Stimulated activated memory B cell treated with anti-CD40 and anti-IgM and Interleukin-4, amounts not matched to agents 10 μg/mL and 1 μg/mL and 100 μg/mL, for 72 hours (primary cell): ENCODE results near the gene GRK6.

ENCODE experiments used
- ATAC-seq: fragments of 150-1000 bp; cut with Tn5 transposase; 2 replicates; pipeline ENCODE4 v1.10.0; 2021
- H3K27ac Mint-ChIP-seq: one replicate; pipeline ENCODE4 v1.8.0; 2022; ENCODE audit warnings: mild to moderate bottlenecking, mixed read lengths
- H3K27me3 Mint-ChIP-seq: one replicate; pipeline ENCODE4 v1.8.0; 2022; ENCODE audit warnings: mixed read lengths
- H3K36me3 Mint-ChIP-seq: one replicate; pipeline ENCODE4 v1.8.0; 2022; ENCODE audit warnings: mixed read lengths
- H3K4me1 Mint-ChIP-seq: one replicate; pipeline ENCODE4 v1.8.0; 2022; ENCODE audit warnings: mixed read lengths
- H3K4me3 Mint-ChIP-seq: one replicate; pipeline ENCODE4 v1.8.0; 2022; ENCODE audit warnings: mild to moderate bottlenecking, moderate library complexity, mixed read lengths
- H3K9me3 Mint-ChIP-seq: one replicate; pipeline ENCODE4 v1.8.0; 2022; ENCODE audit warnings: mixed read lengths

The GRK6 gene

GRCh38 chr5:177426566-177427210, at the start of gene GRK6:
TSS of gene GRK6 (plus strand) at chr5:177426676. CDS start at chr5:177426846, 170 bp downstream.
- H3K9me3 Mint-ChIP-seq, result no peaks in the 10 kb centered on the region

GRCh38 chr5:177377851-177378776, 48.4 kb upstream of the GRK6 start:
- Mint-ChIP-seq H3K9me3 (no peaks in the 10 kb centered on the region), H3K27me3 (peaks cover 9% of the 10 kb centered on the region), H3K27ac (no peak overlapping the region), H3K4me3 (no peak overlapping the region), H3K4me1 (peaks cover 9% of the 10 kb centered on the region), H3K36me3 (peaks cover 4% of the 10 kb centered on the region)
- ATAC-seq, result no peak

More at GRCh38 chr5:177426566-177427210, at the start of gene GRK6:
- Mint-ChIP-seq H3K27ac (peak within 1 kb of the TSS; percentile 71), H3K4me3 (peak within 1 kb of the TSS; percentile 92), H3K36me3 (peaks cover 5% of the 10 kb centered on the region), H3K27me3 (no peaks in the 10 kb centered on the region), H3K4me1 (peaks cover 58% of the 10 kb centered on the region)
- ATAC-seq, result peak; percentile 6

- H3K27ac Mint-ChIP-seq, result no peak overlapping the region
- no peaks in the 10 kb centered on the region for H3K9me3 Mint-ChIP-seq
- H3K27me3 Mint-ChIP-seq, result peaks cover 20% of the 10 kb centered on the region
- peak; percentile 54 for ATAC-seq
- peaks cover 8% of the 10 kb centered on the region for H3K4me1 Mint-ChIP-seq
- no peaks in the 10 kb centered on the region for H3K36me3 Mint-ChIP-seq
- H3K4me3 Mint-ChIP-seq, result no peak overlapping the region
Measured at GRCh38 chr5:177378884-177379883, 47.3 kb upstream of the GRK6 start.

- Mint-ChIP-seq H3K4me1 (peaks cover 8% of the 10 kb centered on the region), H3K27ac (no peak overlapping the region), H3K36me3 (no peaks in the 10 kb centered on the region), H3K9me3 (no peaks in the 10 kb centered on the region), H3K27me3 (peaks cover 32% of the 10 kb centered on the region), H3K4me3 (no peak overlapping the region)
- no peak for ATAC-seq
Measured at GRCh38 chr5:177380805-177381126, 45.7 kb upstream of the GRK6 start.

DNA sequence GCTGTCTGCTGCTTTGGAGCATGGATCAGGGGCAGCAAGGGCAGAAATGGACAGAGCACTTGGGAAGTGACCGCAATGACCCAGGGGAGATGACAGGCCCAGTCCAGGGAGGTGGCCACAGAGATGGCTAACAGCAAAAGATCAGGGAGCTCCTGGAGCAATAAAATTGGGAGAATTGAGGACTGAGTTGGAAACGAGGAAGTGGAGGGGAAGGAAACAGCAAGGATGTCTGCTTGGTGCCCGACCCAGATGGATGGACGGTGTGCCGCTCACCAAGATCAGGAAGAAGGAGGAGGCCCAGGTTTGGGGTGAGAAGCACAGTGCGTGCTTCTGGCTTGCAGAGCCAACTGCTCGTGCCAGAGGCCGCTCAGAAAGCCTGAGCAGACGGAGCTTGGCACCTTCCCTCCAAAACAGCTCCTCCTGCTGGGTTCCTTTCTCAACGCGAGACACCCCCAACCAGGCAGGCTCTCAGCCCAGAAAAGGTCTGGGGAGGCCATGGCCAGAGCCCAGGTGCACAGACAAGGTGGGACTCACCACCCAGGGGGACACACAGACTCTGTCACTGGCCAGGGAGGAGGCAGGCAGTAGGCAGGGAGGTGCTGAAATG, 44.0 kb upstream of the GRK6 start:
- ATAC-seq, result no peak
- Mint-ChIP-seq H3K36me3 (no peaks in the 10 kb centered on the region), H3K4me1 (peaks cover 8% of the 10 kb centered on the region), H3K27ac (no peak overlapping the region), H3K27me3 (peaks cover 38% of the 10 kb centered on the region), H3K4me3 (no peak overlapping the region), H3K9me3 (no peaks in the 10 kb centered on the region)

GRCh38 chr5:177383181-177383580, 43.3 kb upstream of the GRK6 start:
- no peak overlapping the region for H3K4me3 Mint-ChIP-seq
- peaks cover 38% of the 10 kb centered on the region for H3K27me3 Mint-ChIP-seq
- peaks cover 12% of the 10 kb centered on the region for H3K4me1 Mint-ChIP-seq
- no peaks in the 10 kb centered on the region for H3K9me3 Mint-ChIP-seq
- H3K36me3 Mint-ChIP-seq, result no peaks in the 10 kb centered on the region
- no peak overlapping the region for H3K27ac Mint-ChIP-seq
- no peak for ATAC-seq

DNA sequence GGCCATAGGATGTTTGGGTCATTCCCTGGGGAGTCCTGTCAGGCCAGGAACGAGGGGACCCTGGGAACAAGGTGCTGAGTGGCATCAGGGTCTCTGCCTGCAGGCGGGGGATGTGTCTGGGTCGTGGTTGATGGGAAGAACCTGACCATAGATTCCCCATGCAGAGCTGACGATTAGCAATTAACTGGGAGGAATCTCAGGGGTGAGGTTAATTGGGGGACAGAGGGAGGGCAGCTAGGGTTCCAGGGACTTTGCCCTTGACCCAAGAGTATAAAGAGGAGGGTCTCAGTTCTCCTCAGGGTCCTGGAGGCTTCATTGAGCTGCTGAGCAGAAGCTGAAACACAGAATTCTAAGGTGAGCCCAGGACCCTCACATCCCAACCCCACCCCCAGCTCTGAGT, 42.3 kb upstream of the GRK6 start, which contains the start of gene SLC34A1:
Gene SLC34A1, plus strand, starts transcription at position 301 of the 400 bp plus-strand sequence. CDS start 1,308 bp downstream, outside the sequence.
- Mint-ChIP-seq H3K4me3 (no peak within 1 kb of the TSS), H3K27ac (no peak within 1 kb of the TSS), H3K9me3 (no peaks in the 10 kb centered on the region), H3K4me1 (peaks cover 21% of the 10 kb centered on the region), H3K36me3 (no peaks in the 10 kb centered on the region), H3K27me3 (peaks cover 38% of the 10 kb centered on the region)
- no peak for ATAC-seq

DNA sequence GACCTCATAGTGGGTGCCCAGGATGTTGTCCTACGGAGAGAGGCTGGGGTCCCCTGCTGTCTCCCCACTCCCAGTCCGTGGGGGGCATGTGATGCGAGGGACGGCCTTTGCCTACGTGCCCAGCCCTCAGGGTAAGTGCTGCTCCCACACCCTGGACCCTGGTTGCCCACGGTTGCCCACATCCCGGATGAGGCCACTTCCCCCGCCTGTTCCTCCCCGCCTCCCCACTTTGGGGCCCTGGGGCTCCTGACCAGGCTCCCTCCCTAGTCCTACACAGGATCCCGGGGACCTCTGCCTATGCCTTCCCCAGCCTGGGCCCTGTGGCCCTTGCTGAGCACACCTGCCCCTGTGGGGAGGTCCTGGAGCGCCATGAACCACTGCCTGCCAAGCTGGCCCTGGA, 40.8 kb upstream of the GRK6 start:
- Mint-ChIP-seq H3K36me3 (no peaks in the 10 kb centered on the region), H3K27me3 (peaks cover 38% of the 10 kb centered on the region), H3K4me3 (no peak overlapping the region), H3K27ac (no peak overlapping the region), H3K9me3 (no peaks in the 10 kb centered on the region), H3K4me1 (peaks cover 37% of the 10 kb centered on the region)
- no peak for ATAC-seq

DNA sequence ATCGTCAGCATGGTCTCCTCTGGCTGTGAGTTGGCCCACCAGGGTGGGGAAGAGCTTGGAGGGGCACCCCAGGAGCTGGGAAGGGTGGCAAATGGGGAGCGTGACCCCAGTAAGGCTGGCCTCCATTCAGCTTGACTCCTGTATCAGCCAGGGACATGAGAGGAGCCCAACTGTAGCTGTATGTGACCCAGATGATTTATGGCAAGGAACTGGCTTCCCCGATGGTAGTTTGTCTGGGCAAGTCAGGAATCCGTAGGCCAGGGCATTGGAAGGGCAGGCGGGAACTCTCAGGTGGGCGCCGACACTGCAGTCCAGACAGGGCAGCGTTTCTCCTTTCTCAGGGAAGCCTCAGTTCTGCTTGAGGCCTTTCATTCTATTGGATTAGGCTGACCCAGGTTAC, 39.9 kb upstream of the GRK6 start:
- no peak for ATAC-seq
- Mint-ChIP-seq H3K9me3 (no peaks in the 10 kb centered on the region), H3K36me3 (no peaks in the 10 kb centered on the region), H3K27ac (no peak overlapping the region), H3K27me3 (peaks cover 38% of the 10 kb centered on the region), H3K4me3 (no peak overlapping the region), H3K4me1 (peaks cover 45% of the 10 kb centered on the region)

DNA sequence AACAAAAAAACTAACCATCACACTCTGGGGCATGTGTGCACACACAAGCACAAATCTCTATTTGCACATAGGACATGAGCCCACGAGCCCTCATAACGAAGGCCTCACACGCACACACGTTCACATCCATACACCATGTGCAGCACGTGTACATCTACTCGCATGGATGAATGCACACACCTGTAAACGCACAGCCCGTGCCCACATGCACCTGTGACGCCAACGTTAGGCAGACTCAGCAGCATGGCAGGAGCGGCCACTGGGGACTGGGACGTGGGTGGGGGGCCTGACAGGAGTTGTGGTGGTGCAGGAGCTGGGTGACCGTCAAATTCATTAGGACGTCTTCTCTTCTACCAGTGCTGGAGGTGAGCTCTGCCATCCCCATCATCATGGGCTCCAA, 39.1 kb upstream of the GRK6 start:
- Mint-ChIP-seq H3K4me3 (no peak overlapping the region), H3K27ac (no peak overlapping the region), H3K27me3 (peaks cover 33% of the 10 kb centered on the region), H3K9me3 (no peaks in the 10 kb centered on the region), H3K36me3 (no peaks in the 10 kb centered on the region), H3K4me1 (peaks cover 42% of the 10 kb centered on the region)
- no peak for ATAC-seq

DNA sequence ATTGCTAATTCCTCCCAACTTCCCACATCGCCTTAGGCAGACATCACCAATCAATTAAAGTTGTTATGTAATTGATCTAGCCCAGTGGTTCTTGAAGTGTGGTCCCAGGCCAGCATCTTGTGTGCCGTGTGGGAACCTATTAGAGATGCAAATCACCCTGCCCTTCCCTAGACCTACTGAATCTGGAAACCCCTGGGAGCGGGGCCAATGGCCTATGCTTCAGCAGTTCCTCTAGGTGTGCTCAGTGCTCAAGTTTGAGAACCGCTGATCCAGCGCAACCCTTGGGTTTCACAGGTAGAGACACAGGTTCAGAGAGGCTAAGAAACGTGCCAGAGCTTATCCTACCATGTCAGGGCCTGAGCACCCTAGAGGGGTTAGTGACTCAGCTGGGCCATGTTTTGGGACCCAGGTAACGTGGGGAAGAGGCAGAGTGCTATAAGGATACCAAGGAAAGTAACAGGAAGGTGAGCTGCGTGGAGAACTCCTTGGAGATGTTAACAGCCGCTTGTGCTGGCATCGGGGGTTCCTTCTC, 37.9 kb upstream of the GRK6 start:
- Mint-ChIP-seq H3K27me3 (peaks cover 24% of the 10 kb centered on the region), H3K4me1 (peaks cover 46% of the 10 kb centered on the region)

DNA sequence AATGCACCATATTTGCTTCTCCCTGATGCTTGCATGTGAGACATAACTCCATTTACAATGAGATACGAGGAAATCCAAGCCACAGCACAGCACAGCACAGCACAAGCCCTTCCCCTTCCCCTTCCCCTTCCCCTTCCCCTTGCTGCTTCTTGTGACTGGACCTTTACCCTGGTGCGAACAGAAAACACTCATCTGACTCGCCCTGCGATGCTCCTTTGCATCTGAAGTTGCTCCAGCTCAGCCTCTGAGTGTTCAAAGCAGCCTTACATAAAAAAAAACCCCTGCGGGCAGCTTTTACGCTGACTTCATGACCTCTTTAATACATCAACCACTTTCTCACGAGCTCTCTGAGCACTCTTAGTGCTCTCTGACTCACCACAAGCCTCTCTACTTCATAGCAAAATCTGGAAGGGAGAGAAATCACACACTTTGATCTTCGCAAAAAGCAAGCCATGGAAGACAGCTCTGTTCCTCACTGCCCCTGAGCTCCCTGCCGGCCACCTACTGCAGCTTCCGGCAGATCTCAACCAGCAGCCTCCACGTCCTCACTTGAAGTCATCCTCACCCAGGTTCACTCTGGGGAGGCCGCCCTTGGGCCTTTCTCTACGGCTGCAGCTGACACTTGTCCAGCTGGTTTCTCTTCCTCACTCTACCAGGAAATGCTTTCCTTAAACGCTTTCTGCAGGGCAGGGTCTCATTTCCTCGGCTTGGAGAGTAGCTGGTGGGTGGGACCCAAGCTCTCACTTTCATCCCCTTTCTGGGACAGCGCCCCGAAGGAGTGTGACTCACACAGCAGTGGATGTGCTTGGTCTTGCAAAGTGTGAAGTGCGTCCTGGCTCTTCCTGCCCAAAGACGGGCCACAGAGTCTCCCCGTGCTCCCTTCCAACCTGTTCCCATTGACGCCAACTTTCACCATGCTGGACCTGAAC, 37.0 kb upstream of the GRK6 start:
- peak; percentile 58 for ATAC-seq
- peaks cover 17% of the 10 kb centered on the region for H3K27me3 Mint-ChIP-seq
- peak overlapping the region; percentile 3 for H3K4me3 Mint-ChIP-seq
- no peaks in the 10 kb centered on the region for H3K9me3 Mint-ChIP-seq
- H3K36me3 Mint-ChIP-seq, result no peaks in the 10 kb centered on the region
- peaks cover 46% of the 10 kb centered on the region for H3K4me1 Mint-ChIP-seq
- peak overlapping the region; percentile 57 for H3K27ac Mint-ChIP-seq

More for the DNA sequence above, 37.9 kb upstream of the GRK6 start:
- Mint-ChIP-seq H3K36me3 (no peaks in the 10 kb centered on the region), H3K9me3 (no peaks in the 10 kb centered on the region), H3K27ac (peak overlapping the region; percentile 57), H3K4me3 (no peak overlapping the region)
- ATAC-seq, result no peak
